Lung (tissue), 12 donors: ENCODE measurements around the gene PRIM1. TPM values are rescaled to one million over a fixed set of nuclear protein-coding genes. Genes with fewer than 3 reads are reported as not detected.
"Not testable (repeated sequence)": the region's sequence is repeated elsewhere in the genome, so short reads cannot be mapped to it uniquely, and the experiment has no call there.

Experiments used
- ATAC-seq: fragments of 200-7000 bp; cut with Tn5 transposase; one replicate; pipeline ENCODE4 v1.9.1; 2020; ENCODE audit warnings: moderate number of reproducible peaks; ENCODE audit not compliant: insufficient read depth, low FRiP score
- DNase-seq, 3 donors: peaks; one replicate each; pipeline ENCODE4 v3.0.0-alpha.2; 2013 to 2017
- H3K27ac ChIP-seq, 2 donors: one replicate each; pipeline ENCODE4 v1.5.1; 2013; ENCODE audit warnings: mild to moderate bottlenecking in 2 of 2, moderate library complexity in 2 of 2, control low read depth in 1 of 2, inconsistent platforms in 1 of 2, low read depth in 1 of 2, low read length in 1 of 2
- H3K27me3 ChIP-seq, 3 donors: one replicate each; pipeline ENCODE4 v1.5.1; 2013; ENCODE audit warnings: low read length in 2 of 3; ENCODE audit not compliant: control insufficient read depth in 3 of 3, insufficient read depth in 3 of 3
- H3K36me3 ChIP-seq, 4 donors: one replicate each; pipeline ENCODE4 v1.5.1; 2013; ENCODE audit warnings: low read length in 4 of 4, mild to moderate bottlenecking in 1 of 4, moderate library complexity in 1 of 4; ENCODE audit not compliant: control insufficient read depth in 4 of 4, insufficient read depth in 4 of 4
- H3K4me1 ChIP-seq, 5 donors: one replicate each; pipeline ENCODE4 v1.5.1; 2013; ENCODE audit warnings: low read length in 5 of 5, mild to moderate bottlenecking in 2 of 5, moderate library complexity in 1 of 5; ENCODE audit not compliant: control insufficient read depth in 5 of 5, insufficient read depth in 5 of 5
- H3K4me3 ChIP-seq: one replicate; pipeline ENCODE4 v1.5.1; 2013; ENCODE audit warnings: mild to moderate bottlenecking, control low read depth, moderate library complexity
- H3K9ac ChIP-seq, 2 donors: one replicate each; pipeline ENCODE4 v1.5.1; 2013; ENCODE audit warnings: low read length in 2 of 2, control low read depth in 1 of 2; ENCODE audit not compliant: insufficient read depth in 1 of 2
- H3K9me3 ChIP-seq, 4 donors: one replicate each; pipeline ENCODE4 v1.5.1; 2013; ENCODE audit warnings: low read length in 3 of 4, mild to moderate bottlenecking in 1 of 4, moderate library complexity in 1 of 4; ENCODE audit not compliant: control insufficient read depth in 4 of 4, insufficient read depth in 3 of 4
- CTCF ChIP-seq: IDR thresholded peaks from 2 replicates; pipeline ENCODE4 v1.5.1; 2012; ENCODE audit warnings: mild to moderate bottlenecking; ENCODE audit errors: control extremely low read depth, extremely low read depth
- WGBS, 2 donors: extraction: QIAGEN DNeasy Blood & Tissue Kit; methylation state at CpG; one replicate each; pipeline ENCODE4 v1.1.7; 2013; 5-methylcytosine and 5-hydroxymethylcytosine counted together
- polyA plus RNA-seq, 2 donors: library from polyadenylated mRNA; stranded (reverse); fragments of 200-250 nt; gene quantifications; one replicate each; pipeline ENCODE4 v1.2.1, GENCODE V29; 2013
- total RNA-seq, 2 donors: library from RNA; depleted of rRNA in 1 of 2; stranded (reverse); fragments of >200 nt in 1 of 2; gene quantifications; one replicate each; pipeline ENCODE4 v1.2.1, GENCODE V29; 2014 to 2021
- donor health status: control.
- donor health status: control.
- donor health status: Bipolar disorder and iron deficiency.
- donor health status: healthy.
- donor health status: DM: yes; HTN: yes; CAD: no.

PRIM1 gene
- total and polyA plus RNA-seq, 4 donors: 3.1 to 9.9 (median 5.0) TPM

GRCh38 chr12:56709759-56710376, 42.3 kb downstream of the PRIM1 start:
- Histone ChIP-seq H3K36me3 (peaks cover 18 to 30% (median 23%) of the 10 kb centered on the region in 4 donors), H3K9me3 (no peaks in the 10 kb centered on the region), H3K27me3 (no peaks in the 10 kb centered on the region), H3K27ac (no peak overlapping the region), H3K4me1 (peaks cover 0 to 1% (median 0%) of the 10 kb centered on the region in 5 donors), H3K9ac (no peak overlapping the region), H3K4me3 (no peak overlapping the region)
- no peak for TF ChIP-seq CTCF
- DNase-seq: no peak
- ATAC-seq: no peak
- 75 to 93% methylated on average over 5 of the region's 5 CpGs for WGBS, 2 donors

- WGBS, 2 donors: 87 to 88% methylated on average over 5 of the region's 5 CpGs
- H3K27me3 ChIP-seq, DNase-seq, H3K4me1 ChIP-seq, H3K36me3 ChIP-seq, H3K4me3 ChIP-seq, ATAC-seq, H3K9me3 ChIP-seq, H3K9ac ChIP-seq, H3K27ac ChIP-seq: not testable (repeated sequence)
These were observed 47.6 kb downstream of the PRIM1 start for GRCh38 chr12:56704522-56704921.

- DNase-seq (no peak), ATAC-seq (no peak)
- H3K9ac ChIP-seq: no peak overlapping the region
- H3K27ac ChIP-seq: no peak overlapping the region
- no peak overlapping the region for H3K4me3 ChIP-seq
- H3K9me3 ChIP-seq: no peaks in the 10 kb centered on the region
- WGBS, 2 donors: 58 to 75% methylated on average over 3 of the region's 3 CpGs
- no peaks in the 10 kb centered on the region for H3K27me3 ChIP-seq
- H3K4me1 ChIP-seq: no peaks in the 10 kb centered on the region
- no peak for TF ChIP-seq CTCF
- no peaks in the 10 kb centered on the region for H3K36me3 ChIP-seq
These were observed 53.0 kb downstream of the PRIM1 start for GRCh38 chr12:56699020-56699661.

- 84 to 93% methylated on average over 2 of the region's 2 CpGs for WGBS, 2 donors
- H3K4me3 ChIP-seq: no peak overlapping the region
- TF ChIP-seq CTCF: no peak
- DNase-seq (no peak), ATAC-seq (no peak)
- no peaks in the 10 kb centered on the region for H3K27me3 ChIP-seq
- H3K36me3 ChIP-seq: no peaks in the 10 kb centered on the region
- H3K9me3 ChIP-seq: no peaks in the 10 kb centered on the region
- no peak overlapping the region for H3K27ac ChIP-seq
- no peaks in the 10 kb centered on the region for H3K4me1 ChIP-seq
- no peak overlapping the region for H3K9ac ChIP-seq
These were observed 56.6 kb downstream of the PRIM1 start for GRCh38 chr12:56695327-56696101.
